ENCODE results near the gene BOLA1. TPM values are rescaled to one million over a fixed set of nuclear protein-coding genes. Genes with fewer than 3 reads are reported as not detected.

BOLA1 gene
- polyA plus RNA-seq, 1 of the 3 experiments (the other 2 are of a cell fraction), result 24.6 TPM

DNA sequence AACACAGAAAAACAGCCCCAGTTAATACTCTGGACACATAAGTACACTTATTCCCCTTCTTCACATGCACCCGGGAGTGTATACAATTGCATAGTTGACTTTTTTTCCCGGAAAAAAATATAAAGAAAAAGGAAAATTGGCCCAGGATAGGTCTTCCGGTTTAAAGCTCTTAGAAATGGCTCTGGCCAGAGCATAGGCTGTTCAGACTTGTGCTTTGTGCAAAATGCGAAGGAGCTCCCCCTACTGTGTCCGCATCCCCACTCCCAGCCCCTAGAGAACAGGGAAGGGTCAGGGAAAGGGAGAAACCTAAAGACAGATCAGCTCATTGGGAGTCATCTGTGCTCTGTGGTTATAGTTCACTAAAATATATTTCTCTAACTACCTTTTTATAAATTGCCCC, 42.8 kb downstream of the BOLA1 start (continued):
- TF ChIP-seq POLR2AphosphoS5 (IDR thresholded peaks at IDR 0.05; ENCODE audit: low read depth, low read length), result no peak
- peak; percentile 9 for TF ChIP-seq CHD2 (IDR thresholded peaks at IDR 0.05; ENCODE audit: low read length, partially characterized antibody)
- TF ChIP-seq YY1 (IDR thresholded peaks at IDR 0.05; ENCODE audit: low read depth), result no peak
- no peak for TF ChIP-seq TEAD4 (IDR thresholded peaks at IDR 0.05; ENCODE audit: borderline replicate concordance, insufficient read depth)
- no peak for TF ChIP-seq RCOR1 (IDR thresholded peaks at IDR 0.05; ENCODE audit: low read length)
- TF ChIP-seq TCF12 (IDR thresholded peaks at IDR 0.05), result no peak
- TF ChIP-seq RFX5 (IDR thresholded peaks at IDR 0.05; ENCODE audit: low read length), result no peak
- peak; percentile 51; the same call in 1 of the 2 replicates for TF ChIP-seq SMC3 (IDR thresholded peaks at IDR 0.05; ENCODE audit: low read depth, low read length)
- TF ChIP-seq GATA2 (CRISPR knock-in tag; IDR thresholded peaks at IDR 0.05), result no peak
- peak; percentile 63 for TF ChIP-seq RAD21 (IDR thresholded peaks at IDR 0.05; ENCODE audit: low read length)
- TF ChIP-seq EZH2phosphoT487 (IDR thresholded peaks at IDR 0.05; ENCODE audit: borderline replicate concordance, low read depth), result no peak
- TF ChIP-seq, protein P1, sequence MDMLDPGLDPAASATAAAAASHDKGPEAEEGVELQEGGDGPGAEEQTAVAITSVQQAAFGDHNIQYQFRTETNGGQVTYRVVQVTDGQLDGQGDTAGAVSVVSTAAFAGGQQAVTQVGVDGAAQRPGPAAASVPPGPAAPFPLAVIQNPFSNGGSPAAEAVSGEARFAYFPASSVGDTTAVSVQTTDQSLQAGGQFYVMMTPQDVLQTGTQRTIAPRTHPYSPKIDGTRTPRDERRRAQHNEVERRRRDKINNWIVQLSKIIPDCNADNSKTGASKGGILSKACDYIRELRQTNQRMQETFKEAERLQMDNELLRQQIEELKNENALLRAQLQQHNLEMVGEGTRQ (IDR thresholded peaks at IDR 0.05; ENCODE audit: borderline replicate concordance, low read depth, low read length), result no peak
- TF ChIP-seq MEF2A (IDR thresholded peaks at IDR 0.05; ENCODE audit: borderline replicate concordance, low read depth), result no peak

DNA sequence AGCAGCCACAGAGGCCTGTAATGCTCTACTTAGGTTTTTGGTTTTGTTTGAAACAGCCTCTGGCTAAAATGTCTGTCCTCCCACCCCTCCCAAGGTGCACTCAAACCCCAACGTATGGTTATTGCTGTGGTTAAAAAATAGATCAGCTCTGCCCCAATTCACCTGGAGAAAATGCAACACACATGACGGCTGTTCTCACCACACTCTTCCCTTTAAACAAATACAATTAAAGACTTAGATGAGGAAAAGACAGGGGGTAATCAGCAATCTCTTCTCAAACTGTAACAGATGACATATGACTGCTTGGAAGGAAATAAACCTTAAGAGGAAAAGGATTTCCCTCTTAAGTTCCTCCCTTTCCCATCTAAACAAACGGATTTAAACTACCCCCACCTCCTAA, 43.5 kb downstream of the BOLA1 start:
- no peak overlapping the region for H3K4me2 ChIP-seq
- 80% methylated on average over 3 of the region's 3 CpGs for WGBS (ENCODE audit: low lambda C conversion rate)
- ChIA-PET POLR2A (interaction anchor here (0.6 to 1.6 kb wide), 3 partner anchors 15 to 61 kb away, joined by 3 to 26 read pairs (median 8); partner anchors contain the start of gene SF3B4), CTCF (interaction anchor here (1.0 to 4.5 kb wide), 15 partner anchors 11 to 244 kb away, joined by 3 to 33 read pairs (median 6); a partner anchor contains a TSS)
- H2AFZ ChIP-seq (ENCODE audit: low read depth), result no peak overlapping the region
- H3K9me3 ChIP-seq, result no peaks in the 10 kb centered on the region
- H3K27me3 ChIP-seq (ENCODE audit: insufficient read depth), result no peaks in the 10 kb centered on the region
- H3K9me2 ChIP-seq, result no peaks in the 10 kb centered on the region
- peaks cover 42% of the 10 kb centered on the region for H3F3A ChIP-seq (replicated peaks; ENCODE audit: insufficient read depth)
- DNase-seq, result no peak
- peaks cover 29 to 36% of the 10 kb centered on the region in 2 experiments for H3K36me3 ChIP-seq (replicated peaks in 1 of 2; ENCODE audit: control insufficient read depth in 1 of 2, insufficient read depth in 2 of 2, low read length in 1 of 2)
- no peaks in the 10 kb centered on the region for H3K79me2 ChIP-seq (ENCODE audit: insufficient read depth)
- no peak overlapping the region for H3K9ac ChIP-seq
- TF ChIP-seq, protein P2, sequence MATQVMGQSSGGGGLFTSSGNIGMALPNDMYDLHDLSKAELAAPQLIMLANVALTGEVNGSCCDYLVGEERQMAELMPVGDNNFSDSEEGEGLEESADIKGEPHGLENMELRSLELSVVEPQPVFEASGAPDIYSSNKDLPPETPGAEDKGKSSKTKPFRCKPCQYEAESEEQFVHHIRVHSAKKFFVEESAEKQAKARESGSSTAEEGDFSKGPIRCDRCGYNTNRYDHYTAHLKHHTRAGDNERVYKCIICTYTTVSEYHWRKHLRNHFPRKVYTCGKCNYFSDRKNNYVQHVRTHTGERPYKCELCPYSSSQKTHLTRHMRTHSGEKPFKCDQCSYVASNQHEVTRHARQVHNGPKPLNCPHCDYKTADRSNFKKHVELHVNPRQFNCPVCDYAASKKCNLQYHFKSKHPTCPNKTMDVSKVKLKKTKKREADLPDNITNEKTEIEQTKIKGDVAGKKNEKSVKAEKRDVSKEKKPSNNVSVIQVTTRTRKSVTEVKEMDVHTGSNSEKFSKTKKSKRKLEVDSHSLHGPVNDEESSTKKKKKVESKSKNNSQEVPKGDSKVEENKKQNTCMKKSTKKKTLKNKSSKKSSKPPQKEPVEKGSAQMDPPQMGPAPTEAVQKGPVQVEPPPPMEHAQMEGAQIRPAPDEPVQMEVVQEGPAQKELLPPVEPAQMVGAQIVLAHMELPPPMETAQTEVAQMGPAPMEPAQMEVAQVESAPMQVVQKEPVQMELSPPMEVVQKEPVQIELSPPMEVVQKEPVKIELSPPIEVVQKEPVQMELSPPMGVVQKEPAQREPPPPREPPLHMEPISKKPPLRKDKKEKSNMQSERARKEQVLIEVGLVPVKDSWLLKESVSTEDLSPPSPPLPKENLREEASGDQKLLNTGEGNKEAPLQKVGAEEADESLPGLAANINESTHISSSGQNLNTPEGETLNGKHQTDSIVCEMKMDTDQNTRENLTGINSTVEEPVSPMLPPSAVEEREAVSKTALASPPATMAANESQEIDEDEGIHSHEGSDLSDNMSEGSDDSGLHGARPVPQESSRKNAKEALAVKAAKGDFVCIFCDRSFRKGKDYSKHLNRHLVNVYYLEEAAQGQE (IDR thresholded peaks at IDR 0.05; ENCODE audit: low read depth, low read length), result no peak
- H4K20me1 ChIP-seq (ENCODE audit: insufficient read depth), result no peaks in the 10 kb centered on the region
- no peak overlapping the region for H3K4me3 ChIP-seq (ENCODE audit: low read depth in 2 of 2, low read length in 1 of 2)
- H3K4me1 ChIP-seq (ENCODE audit: control insufficient read depth in 1 of 2, insufficient read depth in 2 of 2, low read depth in 1 of 2, low read length in 1 of 2), result peaks cover 16 to 18% of the 10 kb centered on the region in 2 experiments
- H3K27ac ChIP-seq (ENCODE audit: low read depth in 2 of 2, low read length in 1 of 2), result peak overlapping the region in 1 of 2 experiments; percentile 53; a peak in 1 of 4 replicates
